Smooth muscle cell of the brain vasculature (primary cell): Measurements from ENCODE around the gene C2orf92.
"Not testable (repeated sequence)": the region's sequence is repeated elsewhere in the genome, so short reads cannot be mapped to it uniquely, and the experiment has no call there.

ENCODE experiments used
- DNase-seq: peaks from one replicate; pipeline ENCODE4 v3.0.0-alpha.2; 2012; ENCODE audit warnings: low read depth, low spot score

Gene C2orf92

DNA sequence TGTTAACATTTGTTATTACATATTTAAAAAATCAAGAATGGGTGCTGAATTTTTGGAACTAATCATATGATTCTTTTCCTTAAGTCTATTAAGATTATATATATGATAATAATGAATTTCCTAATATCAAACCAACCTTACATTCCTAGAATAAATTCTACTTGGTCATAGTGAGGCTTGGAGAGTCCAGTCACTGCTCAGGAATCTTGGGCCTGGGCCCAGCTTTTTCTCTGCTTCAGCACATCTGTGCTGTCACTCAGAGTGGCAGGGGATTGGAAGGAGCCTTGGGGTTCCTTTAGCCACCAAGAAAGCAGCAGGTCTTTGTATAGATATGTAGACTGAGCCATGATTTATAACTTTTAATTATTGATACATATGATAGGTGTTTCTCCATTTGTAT lies 24.0 kb downstream of the C2orf92 start:
- DNase-seq, result no peak

DNA sequence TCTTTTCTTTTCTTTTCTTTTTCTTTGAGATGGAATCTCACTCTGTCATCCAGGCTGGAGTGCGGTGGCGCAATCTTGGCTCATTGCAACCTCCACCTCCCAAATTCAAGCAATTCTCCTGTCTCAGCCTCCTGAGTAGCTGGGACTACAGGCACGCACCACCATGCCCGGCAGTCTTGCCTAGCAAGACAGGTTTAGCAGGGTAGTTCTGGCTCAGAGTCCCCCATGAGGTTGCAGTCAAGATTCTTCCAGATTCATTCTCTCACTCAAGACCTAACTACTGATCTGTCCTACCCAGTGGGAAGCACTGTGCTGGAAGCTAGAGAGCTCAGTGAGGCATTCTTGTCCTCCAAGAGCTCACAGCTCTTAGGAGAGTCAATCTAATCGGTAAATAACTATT lies 26.2 kb downstream of the C2orf92 start:
- DNase-seq, result no peak

DNA sequence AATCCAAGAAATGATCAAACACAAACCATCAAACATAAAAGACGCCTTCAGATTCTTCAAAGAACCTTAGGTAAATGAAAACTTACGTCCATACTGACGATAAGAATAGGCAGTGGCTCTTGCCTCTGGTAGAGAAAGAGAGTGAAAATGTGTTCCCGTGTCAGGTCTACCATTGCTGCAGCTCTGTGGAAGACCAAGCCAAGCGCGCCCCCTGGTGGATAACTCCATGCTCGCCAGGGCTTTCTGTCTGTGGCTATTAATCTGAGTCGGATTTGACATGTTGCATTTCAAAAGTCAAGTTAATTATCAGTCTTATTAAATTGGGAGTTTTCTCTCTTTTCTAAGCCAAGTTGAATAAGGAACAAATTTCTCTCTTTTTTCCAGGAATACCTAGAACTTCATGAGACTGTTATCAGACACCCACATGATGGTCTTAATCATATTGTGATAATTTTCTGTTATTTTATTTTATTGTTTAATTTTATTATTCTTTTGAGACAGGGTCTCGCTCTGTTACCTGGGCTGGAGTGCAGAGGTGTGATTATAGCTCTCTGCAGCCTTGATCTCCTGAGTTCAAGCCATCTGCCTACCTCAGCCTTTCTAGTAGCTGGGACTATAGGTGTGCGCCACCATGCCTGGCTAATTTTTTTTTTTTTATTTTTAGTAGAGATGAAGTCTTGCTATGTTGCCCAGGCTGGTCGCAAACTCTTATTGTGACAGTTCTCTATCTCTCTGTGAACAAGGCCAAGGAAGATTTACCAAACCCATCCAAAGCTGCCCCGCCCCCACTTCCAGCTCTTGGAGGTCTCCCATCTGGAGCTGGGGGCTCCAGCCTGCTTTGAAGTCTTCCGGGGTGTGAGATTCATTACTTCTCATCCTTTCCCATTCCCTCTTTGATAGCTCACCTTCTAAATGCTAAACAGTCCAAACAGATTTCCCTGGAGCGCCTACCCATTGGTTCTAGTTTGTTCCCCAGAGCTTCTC lies 28.0 kb downstream of the C2orf92 start:
- DNase-seq, result peak; percentile 68

DNA sequence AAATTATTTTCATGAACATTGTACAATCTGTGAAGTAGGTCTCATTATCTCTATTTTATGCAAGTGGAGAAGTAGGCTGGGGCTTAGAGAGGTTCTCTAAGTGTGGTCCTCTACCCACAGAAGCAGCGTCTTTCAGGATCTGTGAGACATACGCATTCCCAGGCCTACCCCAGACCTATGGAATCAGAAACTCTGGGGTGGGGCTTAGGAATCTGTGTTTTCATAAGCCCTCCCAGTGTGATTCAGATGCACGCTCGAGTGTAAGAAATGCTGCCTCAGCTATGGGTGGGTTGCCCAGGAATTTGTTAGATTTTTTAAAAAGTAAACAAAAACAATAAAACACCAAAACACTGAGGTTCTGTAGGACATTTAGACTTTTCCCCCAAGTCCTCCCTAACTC lies 29.0 kb downstream of the C2orf92 start:
- no peak for DNase-seq

DNA sequence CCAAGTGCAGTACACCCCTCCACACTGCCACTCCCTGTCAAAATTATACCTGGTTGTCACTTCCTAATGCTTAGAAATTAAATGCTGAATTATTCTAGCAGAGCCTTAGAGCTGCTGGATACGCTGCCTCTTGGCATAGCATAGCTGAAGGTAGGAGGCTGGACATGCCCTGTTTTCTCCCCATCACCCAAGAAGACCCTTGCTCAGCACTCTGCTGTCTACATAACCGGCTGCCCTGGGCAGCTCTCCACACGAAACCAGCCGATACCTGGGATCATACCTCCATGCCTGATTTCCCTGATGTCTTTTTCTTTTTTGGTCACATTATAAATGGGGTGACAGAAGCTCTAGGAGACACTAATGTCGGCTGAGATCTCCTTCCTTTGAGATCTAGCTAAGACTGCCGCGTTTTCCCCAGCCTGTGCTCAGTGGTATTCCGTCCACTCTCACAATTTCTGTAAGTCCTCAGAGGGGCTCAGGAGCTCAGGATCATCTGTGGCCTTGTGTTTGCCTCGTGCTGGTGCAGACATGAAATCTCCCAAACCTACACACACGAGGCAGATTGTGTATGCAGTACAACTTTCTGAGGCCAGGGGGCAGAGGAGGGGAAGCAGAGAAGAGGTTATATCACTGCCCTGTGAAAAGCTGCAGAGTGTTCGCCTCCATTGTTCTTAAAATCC lies 30.4 kb downstream of the C2orf92 start:
- DNase-seq, result peak; percentile 17

DNA sequence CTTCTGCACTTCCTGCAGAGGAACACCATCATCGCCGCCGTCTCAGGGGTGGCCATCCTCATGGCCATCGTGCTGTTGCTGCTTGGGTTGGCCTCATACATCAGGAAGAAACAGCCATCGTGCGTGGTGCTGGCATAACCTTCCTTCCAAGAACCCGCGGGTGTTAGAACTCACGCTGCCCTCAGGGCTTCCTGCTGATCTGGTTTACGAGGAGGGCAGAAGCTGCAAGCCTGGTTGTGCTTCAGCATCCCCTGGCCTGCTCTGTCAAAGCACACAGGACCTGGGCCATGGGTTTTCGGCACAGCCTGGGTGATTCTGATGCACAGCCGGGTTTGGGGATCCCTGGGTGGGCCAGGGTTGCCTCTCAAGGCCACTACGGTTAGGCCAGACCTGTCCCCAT lies 31.7 kb downstream of the C2orf92 start:
- DNase-seq, result no peak

DNA sequence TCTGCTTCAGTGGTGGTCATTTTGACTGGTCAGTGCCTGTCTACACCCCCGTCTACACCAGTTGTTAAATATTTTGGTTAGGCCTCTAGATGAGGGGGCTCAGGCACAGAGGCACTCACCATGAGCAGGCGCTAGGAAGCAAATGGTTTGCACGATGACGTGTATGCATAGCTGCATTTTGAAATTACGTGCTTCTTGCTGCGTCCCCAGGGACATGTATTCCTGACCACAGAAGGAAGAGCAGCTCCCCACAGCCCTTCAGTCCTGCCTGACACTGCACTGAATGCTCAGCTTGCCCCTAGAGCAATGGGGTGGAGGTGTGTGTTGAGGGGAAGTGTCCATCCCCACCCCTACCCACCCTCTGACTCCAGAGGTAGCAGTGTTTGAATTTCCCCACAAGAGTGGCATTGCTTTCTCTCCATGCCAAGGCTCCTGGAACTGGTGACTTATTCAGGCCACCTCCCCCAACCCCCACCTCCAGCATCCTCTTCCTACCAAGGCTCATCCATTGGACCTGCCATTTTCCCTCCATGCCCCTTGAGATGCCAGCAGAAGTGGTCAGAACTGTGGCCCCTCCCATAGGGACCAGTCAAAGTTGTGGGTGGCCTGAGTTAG lies 32.4 kb downstream of the C2orf92 start:
- DNase-seq, result no peak

DNA sequence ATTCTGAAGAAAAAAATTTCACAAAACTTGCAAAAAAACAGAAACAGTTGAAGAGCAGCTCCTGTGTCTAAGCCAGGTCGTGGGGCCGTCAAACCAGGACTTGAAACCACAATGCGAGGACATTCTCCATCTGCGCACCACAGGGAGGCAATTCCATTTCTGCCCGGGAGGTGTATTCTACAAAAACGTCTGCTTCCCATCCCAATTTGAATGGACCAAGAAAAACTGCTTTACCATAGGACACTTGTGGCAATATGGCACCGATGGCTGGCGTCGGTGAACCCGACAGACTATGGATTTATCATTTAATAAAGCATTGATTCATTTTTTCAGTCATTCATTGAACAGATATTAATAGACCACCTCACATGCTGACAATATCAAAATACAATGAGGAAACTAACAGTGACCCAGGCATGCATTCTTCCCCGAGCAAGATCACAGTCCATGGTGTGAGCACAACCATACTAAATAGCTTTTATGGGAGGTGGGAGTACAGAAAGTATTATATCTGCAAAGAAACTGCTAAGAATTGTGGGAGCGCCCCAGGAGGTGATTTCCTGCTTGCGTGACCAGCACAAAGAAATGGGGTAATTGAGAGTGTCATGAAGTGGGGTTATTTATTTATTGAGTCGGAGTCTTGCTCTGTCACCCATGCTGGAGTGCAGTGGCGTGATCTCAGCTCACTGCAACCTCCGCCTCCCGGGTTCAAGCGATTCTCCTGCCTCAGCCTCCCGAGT lies 33.4 kb downstream of the C2orf92 start:
- no peak for DNase-seq

DNA sequence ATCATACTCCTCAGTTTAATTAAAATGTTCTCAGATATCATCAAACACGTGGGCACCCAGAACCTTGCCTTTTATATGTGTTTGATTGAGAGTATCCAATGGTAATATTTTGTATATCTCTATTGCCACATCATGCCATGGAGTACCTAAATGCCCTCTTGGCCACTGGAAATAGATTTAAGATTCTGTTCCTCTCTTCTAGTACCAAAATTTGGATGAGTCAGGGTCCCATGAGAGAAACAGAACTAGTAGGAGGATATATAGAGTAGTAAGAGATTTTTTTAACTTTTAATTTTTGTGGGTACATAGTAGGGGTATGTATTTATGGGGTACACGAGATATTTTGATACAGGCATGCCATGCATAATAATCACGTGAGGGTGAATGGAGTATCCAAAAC lies 34.2 kb downstream of the C2orf92 start:
- no peak for DNase-seq

DNA sequence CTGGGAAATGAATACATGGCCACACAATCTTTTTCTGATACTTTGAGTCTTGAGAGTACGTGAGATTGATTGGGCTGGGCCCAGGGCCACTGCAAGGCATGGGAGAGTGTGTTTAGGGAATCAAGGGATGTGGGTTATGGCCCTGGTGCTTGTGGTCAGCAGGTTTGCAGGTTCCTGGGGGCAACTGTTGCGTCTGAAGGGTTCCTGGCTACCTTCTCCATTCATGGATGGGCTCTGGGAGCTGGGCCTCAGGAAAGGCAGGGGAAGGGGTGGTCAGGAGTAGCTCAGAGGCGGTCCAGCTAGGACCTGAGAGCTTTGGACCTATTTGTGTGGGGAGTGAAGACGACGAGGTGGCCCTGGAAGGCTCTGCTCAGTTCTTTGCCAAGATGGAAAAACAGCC lies 35.5 kb downstream of the C2orf92 start:
- no peak for DNase-seq

DNA sequence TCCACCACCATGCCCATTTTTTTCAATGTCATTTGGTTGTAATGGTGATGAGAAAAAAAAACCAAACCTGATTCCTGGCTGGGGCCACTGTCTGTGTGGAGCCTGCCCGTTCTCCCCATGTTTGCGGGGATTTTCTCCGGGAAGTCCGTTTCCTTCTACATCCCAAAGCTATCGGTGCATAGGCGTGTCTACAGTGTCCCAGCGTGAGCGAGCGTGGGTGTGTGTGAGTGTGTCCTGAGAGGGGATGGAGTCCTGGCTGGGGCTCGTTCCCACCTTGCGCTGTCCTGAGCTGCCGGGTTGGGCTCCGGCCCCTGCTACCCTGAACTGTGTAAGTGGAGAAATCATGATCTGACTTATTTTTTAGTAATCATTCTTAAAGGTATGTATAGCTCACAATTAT lies 36.6 kb downstream of the C2orf92 start:
- no peak for DNase-seq

DNA sequence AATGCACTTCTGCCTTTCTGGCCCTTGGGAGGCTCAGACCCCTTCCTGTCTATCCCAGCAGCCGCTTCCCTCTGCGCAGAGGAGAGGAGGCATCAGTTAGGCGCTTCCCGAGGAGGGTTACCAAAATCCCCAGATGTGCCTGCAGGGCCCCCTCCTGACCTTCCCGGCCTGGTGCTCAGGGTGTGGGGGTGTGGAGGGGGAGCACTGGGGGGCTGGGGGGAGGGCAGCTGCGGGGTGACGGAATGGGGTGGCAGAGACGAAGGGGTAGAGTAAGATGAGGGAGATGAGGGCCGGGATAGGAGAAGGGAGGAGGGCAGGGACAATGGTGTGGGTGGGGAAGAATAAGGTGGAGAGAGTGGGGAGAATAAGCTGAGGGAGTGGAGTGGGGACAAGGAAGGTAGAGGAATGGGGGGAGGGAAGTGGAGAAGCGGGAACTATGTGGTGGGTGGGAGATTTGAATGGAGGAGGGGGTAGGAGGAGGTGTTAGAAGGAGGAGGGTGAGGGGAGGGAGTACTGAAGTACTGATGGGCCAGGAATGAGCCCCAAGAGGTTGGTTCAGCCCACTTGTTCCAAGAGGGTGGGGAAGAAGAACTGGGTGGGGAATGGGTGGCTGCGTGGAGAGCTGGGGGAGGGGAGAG lies 37.3 kb downstream of the C2orf92 start:
- no peak for DNase-seq

DNA sequence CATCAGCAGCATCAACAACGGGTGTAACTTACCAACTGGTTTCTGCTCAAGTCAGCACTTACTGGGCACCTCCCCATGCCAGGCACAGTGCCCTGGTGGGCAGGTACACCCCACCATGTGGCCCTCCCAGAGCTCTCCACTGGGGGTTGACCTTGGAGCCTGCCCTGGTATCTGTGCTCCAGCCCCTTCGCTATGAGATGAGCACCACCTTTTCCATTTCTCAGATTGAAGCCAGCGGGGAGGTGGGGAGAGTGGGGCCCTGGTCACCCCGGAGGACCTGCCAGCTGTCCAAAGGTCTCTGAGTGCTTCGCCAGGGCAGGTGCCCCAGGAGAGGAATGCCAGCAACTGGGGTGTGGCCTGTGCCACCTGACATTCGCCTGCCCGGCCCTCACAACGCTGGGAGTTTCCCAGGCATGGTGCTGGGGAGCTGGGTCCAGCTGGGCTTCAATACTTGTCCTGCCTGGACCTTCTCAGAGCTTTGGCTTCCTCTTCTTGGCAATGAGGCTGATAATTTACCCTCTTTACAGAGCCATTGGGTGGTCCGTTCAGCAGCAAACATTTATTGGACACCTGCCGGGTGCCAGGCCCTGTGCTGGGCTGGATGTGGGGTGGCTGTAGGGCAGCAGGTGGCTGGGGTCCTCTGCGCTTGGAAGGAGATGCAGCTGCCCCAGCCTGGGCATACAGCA lies 38.0 kb downstream of the C2orf92 start:
- no peak for DNase-seq

DNA sequence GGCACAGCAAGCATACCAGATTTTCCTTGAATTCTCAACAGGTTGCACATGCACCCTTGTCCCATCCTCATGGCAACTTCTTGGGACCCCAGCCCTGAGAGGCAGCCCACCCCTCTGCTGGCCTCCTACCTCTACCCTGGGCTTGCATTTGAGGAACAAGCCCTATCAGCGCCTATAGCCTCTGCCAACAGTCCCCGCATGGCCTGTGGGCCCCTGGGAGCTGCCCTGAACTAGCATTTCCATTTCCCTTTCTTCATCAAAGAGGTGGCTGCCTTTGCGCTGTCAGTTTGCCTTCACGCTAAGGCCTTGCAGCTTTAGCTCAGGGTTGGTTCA lies 38.5 kb downstream of the C2orf92 start:
- DNase-seq, result no peak

DNA sequence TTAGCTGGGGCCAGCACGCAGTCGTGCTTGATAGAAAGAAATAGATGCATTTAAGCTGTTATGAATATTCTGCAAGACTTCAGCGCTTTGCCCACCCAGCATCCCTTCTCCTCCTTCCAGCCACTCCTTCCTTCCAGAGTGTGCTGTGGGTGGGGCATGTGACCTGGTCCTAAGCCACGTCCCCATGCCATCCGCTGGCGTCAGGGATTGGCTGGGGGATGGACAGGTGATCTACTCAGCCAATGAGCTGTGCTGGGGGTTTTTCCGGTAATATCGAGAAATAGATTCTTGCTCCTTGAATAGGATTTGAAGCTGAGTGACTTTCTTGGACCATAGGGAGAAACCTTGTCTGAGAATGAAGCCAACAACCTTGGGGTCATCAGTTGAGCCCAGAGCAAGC lies 39.1 kb downstream of the C2orf92 start:
- DNase-seq, result no peak

DNA sequence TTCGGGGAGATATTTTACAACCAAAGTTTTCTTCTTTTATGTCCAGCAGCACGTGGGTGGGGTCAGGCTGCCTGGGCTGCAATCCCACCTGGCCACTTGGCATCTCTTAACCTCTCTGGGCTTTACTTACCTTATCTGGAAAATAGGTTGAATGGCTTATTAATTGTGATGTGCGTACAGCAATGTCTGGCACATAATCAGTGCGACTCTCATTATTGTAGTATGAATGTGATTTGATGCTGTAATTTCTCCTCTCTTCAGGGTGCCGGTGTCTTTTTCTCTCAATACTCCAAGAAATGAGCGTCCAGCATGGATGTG lies 41.8 kb downstream of the C2orf92 start:
- no peak for DNase-seq

DNA sequence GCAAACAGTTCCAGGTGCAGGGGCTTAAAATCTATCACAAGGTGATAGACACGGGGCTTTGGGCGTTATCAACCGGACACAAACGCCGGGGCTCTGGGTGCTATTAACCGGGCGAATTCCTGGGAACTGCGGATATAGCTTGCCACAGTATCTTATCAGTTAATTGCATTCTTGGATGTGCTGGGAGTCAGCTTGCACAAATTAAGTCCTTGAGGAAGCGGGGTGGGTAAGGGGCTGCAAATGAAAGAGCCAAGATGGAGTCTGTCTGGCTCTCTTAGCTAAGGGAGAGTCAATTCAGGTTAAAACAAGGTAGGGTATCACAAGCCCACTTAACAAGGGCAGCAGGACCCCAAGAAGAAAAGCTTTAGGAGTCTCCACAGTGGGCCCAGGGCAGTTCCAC lies 42.7 kb downstream of the C2orf92 start:
- not testable (repeated sequence) for DNase-seq

DNA sequence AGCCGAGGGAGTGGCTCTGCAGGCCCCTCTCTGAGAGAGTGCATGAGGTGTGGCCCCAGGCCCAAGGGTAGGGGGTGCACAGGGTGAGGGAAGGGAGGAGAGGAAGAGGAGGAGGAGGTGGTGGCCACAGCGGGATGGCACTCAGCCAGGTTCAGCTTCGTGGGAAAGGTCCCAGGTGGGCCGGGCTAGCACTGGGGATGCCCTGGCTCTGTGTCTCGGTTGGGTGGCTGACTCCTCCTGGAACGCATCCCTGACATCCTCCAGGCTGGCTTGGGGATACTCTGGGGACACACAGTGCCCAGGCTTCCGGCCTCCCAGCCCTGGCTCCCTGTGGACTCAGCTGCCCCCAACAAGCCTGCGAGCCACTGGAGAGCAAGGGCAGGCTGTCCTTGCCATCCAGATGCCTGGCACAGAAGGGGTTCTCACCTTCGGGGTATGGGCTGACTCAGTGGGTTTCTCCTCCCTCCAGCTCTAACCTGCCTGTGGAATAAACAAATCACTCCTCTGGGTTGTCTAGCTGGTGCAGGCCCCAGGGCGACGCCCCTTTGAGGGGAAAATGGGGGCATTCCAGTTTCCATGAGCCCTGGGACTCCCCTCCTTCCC lies 43.3 kb downstream of the C2orf92 start:
- no peak for DNase-seq

DNA sequence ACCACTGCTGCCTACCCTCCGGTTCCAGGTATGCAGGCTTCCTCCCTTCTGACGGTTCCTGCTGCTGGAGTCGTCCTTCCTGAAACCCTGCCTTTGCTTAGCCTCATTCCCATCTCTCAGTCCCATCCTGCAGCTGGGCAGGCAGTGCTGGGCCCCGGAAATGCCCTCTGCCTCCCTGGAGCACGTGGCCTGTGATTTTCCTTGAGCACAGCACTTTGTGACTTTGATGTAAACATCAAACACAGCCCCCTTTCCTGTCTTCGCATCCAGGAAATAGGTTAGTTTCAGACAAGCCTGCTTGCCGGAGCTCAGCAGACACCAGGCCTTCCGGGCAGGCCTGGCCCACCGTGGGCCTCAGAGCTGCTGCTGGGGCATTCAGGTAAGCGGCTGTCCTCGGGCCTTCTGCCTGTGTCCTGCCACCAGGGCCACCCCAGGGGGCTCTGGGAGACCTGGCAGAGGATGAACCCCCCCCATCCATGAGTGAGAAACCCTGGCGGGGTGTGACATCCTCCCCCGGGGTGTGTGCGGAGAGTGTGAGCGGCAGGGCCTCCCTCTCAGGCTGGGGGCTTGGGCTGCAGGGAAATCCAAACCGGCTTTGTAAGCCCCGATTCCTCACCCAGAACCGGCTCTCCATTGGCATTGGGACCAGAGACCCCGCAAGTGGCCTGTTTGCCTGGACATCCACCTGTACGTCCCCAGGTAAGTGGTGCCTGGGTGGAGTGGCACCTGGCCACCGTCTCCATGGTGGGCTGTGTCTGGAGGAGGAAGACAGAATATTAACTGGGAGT lies 44.0 kb downstream of the C2orf92 start, which contains the start of gene ZAP70:
Gene ZAP70 (plus strand): TSS at position 281 of the 788 bp plus-strand sequence. CDS start 10,461 bp downstream, outside the sequence.
- DNase-seq, result no peak
